Endodermal cell (in vitro differentiated cells): ENCODE data around the gene ZNF280D. TPM values are rescaled to one million over a fixed set of nuclear protein-coding genes. Genes with fewer than 3 reads are reported as not detected.
"Not testable (repeated sequence)": the region's sequence is repeated elsewhere in the genome, so short reads cannot be mapped to it uniquely, and the experiment has no call there.

Source experiments
- DNase-seq: peaks from one replicate; pipeline ENCODE4 v3.0.0-alpha.2; 2017
- H3K27ac ChIP-seq: 2 replicates; pipeline ENCODE4 v1.5.1; 2013; ENCODE audit warnings: mild to moderate bottlenecking, low read depth, low read length, moderate library complexity
- H3K27me3 ChIP-seq: 2 replicates; pipeline ENCODE4 v1.6.1; 2013; ENCODE audit warnings: mild to moderate bottlenecking, low read length, moderate library complexity; ENCODE audit not compliant: insufficient read depth, control insufficient read depth, poor library complexity, severe bottlenecking
- H3K36me3 ChIP-seq: 2 replicates; pipeline ENCODE4 v1.7.0; 2013; ENCODE audit warnings: mild to moderate bottlenecking, low read length, moderate library complexity; ENCODE audit not compliant: control insufficient read depth, insufficient read depth
- H3K4me1 ChIP-seq: one replicate; pipeline ENCODE4 v1.7.0; 2013; ENCODE audit warnings: low read length; ENCODE audit not compliant: control insufficient read depth, insufficient read depth
- H3K4me3 ChIP-seq: 2 replicates; pipeline ENCODE4 v1.5.1; 2013; ENCODE audit warnings: mild to moderate bottlenecking, low read length, moderate library complexity
- H3K9ac ChIP-seq: 2 replicates; pipeline ENCODE4 v1.6.1; 2013; ENCODE audit warnings: mild to moderate bottlenecking, low read length, moderate library complexity; ENCODE audit not compliant: poor library complexity, severe bottlenecking; ENCODE audit errors: extremely low read depth
- H3K9me3 ChIP-seq: 2 replicates; pipeline ENCODE4 v1.6.1; 2013; ENCODE audit warnings: mild to moderate bottlenecking, low read length, moderate library complexity; ENCODE audit not compliant: control insufficient read depth
- H3K27ac Mint-ChIP-seq: 2 replicates; pipeline ENCODE4 v1.8.0; 2020; ENCODE audit warnings: mixed read lengths
- H3K27me3 Mint-ChIP-seq: 2 replicates; pipeline ENCODE4 v1.8.0; 2021; ENCODE audit warnings: mild to moderate bottlenecking, mixed read lengths; ENCODE audit not compliant: insufficient read depth
- H3K36me3 Mint-ChIP-seq: 2 replicates; pipeline ENCODE4 v1.8.0; 2020; ENCODE audit warnings: low read depth, mixed read lengths
- H3K4me1 Mint-ChIP-seq: 2 replicates; pipeline ENCODE4 v1.8.0; 2020; ENCODE audit warnings: mixed read lengths
- H3K4me3 Mint-ChIP-seq: 2 replicates; pipeline ENCODE4 v1.8.0; 2020; ENCODE audit warnings: mild to moderate bottlenecking, moderate library complexity, mixed read lengths
- H3K9me3 Mint-ChIP-seq: 2 replicates; pipeline ENCODE4 v1.8.0; 2020; ENCODE audit warnings: mild to moderate bottlenecking, mixed read lengths
- WGBS, 2 experiments: methylation state at CpG; one replicate each; pipeline versions ENCODE4 v1.1.5 to v1.1.7; 2013; ENCODE audit warnings: missing lambda C conversion rate in 2 of 2, mixed read lengths in 1 of 2; ENCODE audit not compliant: insufficient coverage in 1 of 2, insufficient read length in 1 of 2; 5-methylcytosine and 5-hydroxymethylcytosine counted together
- total RNA-seq, 2 donors: library from RNA; stranded (reverse); fragmentation: NEBNext Ultra II Directional in 1 of 2; extraction: Animal tissue kit (Norgen Biotek cat#: 25700) in 1 of 2; gene quantifications; 2 replicates in 1 of 2; 3 replicates in 1 of 2; pipeline ENCODE4 v1.2.1, GENCODE V29; 2021
- TF ChIP-seq, protein P1 (sequence below): fragments of 200-600 bp; sonication (generic); conservative IDR thresholded peaks from 2 replicates; pipeline ENCODE4 v1.5.0; 2021; ENCODE audit warnings: antibody characterized with exemption, mild to moderate bottlenecking

ZNF280D gene
- total RNA-seq, 2 donors from 2014 or later: 22.0 to 35.1 TPM

DNA sequence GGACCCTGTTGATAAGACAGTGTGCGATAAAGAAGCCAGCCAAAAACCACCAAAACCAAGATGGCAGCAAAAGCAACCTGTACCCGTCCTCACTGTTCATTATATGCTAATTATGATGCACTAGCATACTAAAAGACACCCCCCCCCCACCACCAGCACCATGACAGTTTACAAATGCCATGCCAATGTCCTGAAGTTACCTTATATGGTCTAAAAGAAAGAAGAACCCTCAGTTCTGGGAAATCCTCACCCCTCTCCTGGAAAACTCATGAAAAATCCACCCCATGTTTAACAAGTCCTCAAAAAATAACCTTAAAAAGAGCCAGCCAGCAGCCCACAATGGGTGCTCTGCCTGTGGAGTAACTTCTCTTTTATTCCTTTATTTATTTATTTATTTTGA, 48.4 kb upstream of the ZNF280D start:
- Mint-ChIP-seq H3K27ac (no peak overlapping the region), H3K36me3 (no peaks in the 10 kb centered on the region), H3K4me1 (no peaks in the 10 kb centered on the region), H3K4me3 (no peak overlapping the region), H3K9me3 (peaks cover 21% of the 10 kb centered on the region), H3K27me3 (no peaks in the 10 kb centered on the region)
- Histone ChIP-seq H3K4me3 (no peak overlapping the region), H3K9me3 (no peaks in the 10 kb centered on the region), H3K27ac (no peak overlapping the region), H3K36me3 (no peaks in the 10 kb centered on the region), H3K9ac (no peak overlapping the region), H3K4me1 (no peaks in the 10 kb centered on the region), H3K27me3 (no peaks in the 10 kb centered on the region)
- DNase-seq: no peak
- TF ChIP-seq, protein P1, sequence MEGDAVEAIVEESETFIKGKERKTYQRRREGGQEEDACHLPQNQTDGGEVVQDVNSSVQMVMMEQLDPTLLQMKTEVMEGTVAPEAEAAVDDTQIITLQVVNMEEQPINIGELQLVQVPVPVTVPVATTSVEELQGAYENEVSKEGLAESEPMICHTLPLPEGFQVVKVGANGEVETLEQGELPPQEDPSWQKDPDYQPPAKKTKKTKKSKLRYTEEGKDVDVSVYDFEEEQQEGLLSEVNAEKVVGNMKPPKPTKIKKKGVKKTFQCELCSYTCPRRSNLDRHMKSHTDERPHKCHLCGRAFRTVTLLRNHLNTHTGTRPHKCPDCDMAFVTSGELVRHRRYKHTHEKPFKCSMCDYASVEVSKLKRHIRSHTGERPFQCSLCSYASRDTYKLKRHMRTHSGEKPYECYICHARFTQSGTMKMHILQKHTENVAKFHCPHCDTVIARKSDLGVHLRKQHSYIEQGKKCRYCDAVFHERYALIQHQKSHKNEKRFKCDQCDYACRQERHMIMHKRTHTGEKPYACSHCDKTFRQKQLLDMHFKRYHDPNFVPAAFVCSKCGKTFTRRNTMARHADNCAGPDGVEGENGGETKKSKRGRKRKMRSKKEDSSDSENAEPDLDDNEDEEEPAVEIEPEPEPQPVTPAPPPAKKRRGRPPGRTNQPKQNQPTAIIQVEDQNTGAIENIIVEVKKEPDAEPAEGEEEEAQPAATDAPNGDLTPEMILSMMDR: no peak
- 80 to 96% methylated on average over 1 to 2 of the region's 2 CpGs for WGBS, 2 experiments

DNA sequence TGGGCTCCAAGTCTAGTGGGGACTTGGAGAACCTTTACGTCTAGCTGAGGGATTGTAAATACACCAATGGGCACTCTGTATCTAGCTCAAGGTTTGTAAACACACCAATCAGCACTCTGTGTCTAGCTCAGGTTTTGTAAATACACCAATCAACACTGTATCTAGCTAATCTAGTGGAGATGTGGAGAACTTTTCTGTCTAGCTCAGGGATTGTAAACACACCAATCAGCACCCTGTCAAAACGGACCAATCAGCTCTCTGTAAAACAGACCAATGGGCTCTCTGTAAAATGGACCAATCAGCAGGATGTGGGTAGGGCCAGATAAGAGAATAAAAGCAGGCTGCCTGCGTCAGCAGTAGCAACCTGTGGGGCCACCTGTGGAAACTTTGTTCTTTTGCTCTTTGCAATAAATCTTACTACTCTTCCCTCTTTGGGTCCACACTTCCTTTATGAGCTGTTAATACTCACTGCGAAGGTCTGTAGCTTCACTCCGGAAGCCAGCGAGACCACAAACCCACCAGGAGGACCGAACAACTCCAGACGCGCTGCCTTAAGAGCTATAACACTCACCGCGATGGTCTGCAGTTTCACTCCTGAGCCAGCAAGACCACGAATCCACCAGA, 46.9 kb upstream of the ZNF280D start:
- not testable (repeated sequence) for H3K9me3 ChIP-seq, H3K27ac ChIP-seq, H3K4me1 Mint-ChIP-seq, H3K27me3 Mint-ChIP-seq, H3K27ac Mint-ChIP-seq, H3K36me3 ChIP-seq, H3K9ac ChIP-seq, H3K36me3 Mint-ChIP-seq, H3K27me3 ChIP-seq, H3K4me1 ChIP-seq, DNase-seq, H3K4me3 Mint-ChIP-seq, H3K4me3 ChIP-seq
- 95 to 98% methylated on average over 5 to 12 of the region's 12 CpGs for WGBS, 2 experiments
- H3K9me3 Mint-ChIP-seq: peaks cover 21% of the 10 kb centered on the region

DNA sequence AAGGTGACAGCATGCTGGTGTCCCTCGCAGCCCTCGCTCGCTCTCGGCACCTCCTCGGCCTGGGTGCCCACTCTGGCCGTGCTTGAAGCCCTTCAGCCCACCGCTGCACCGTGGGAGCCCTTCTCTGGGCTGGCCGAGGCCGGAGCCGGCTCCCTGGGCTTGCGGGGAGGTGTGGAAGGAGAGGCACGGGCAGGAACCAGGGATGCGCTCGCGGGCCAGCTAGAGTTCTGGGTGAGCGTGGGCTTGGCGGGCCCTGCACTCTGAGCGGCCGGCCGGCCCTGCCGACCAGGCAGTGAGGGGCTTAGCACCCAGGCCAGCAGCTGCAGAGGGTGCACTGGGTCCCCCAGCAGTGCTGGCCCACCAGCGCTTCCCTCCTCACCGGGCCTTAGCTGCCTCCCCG, 46.1 kb upstream of the ZNF280D start:
- not testable (repeated sequence) for H3K4me3 ChIP-seq, H3K4me1 Mint-ChIP-seq, H3K4me1 ChIP-seq, H3K36me3 ChIP-seq, H3K36me3 Mint-ChIP-seq, H3K9me3 ChIP-seq, H3K4me3 Mint-ChIP-seq, H3K27me3 ChIP-seq, DNase-seq, H3K9ac ChIP-seq, H3K27me3 Mint-ChIP-seq, H3K27ac ChIP-seq, H3K27ac Mint-ChIP-seq
- peaks cover 21% of the 10 kb centered on the region for H3K9me3 Mint-ChIP-seq
- 96% methylated on average over 10 to 25 of the region's 25 CpGs for WGBS, 2 experiments

DNA sequence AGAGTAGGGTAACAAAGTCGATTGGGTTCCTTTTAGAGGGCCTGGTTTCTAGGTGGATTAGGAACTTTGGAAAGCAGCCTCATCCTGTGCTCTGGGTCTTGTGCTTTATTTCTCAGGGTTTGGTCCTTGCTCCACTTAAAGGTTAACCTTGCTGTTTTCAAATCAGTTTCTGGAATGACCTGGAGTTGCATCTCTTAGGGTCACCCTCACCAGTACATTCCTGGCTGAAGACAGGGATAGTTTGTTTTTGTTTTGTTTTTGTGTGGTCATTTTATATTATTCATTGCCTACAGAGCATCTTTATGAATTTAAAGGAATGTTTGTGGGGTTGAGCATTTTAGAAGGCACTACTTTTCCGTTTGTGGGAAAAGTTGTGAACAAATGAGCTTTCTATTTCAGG, 45.5 kb upstream of the ZNF280D start:
- Histone ChIP-seq H3K36me3 (no peaks in the 10 kb centered on the region), H3K27me3 (no peaks in the 10 kb centered on the region), H3K27ac (no peak overlapping the region), H3K9me3 (no peaks in the 10 kb centered on the region), H3K4me3 (no peak overlapping the region), H3K9ac (no peak overlapping the region), H3K4me1 (no peaks in the 10 kb centered on the region)
- peaks cover 4% of the 10 kb centered on the region for H3K27me3 Mint-ChIP-seq
- no peaks in the 10 kb centered on the region for H3K36me3 Mint-ChIP-seq
- DNase-seq: no peak
- no peak overlapping the region for H3K27ac Mint-ChIP-seq
- no peak overlapping the region for H3K4me3 Mint-ChIP-seq
- H3K4me1 Mint-ChIP-seq: no peaks in the 10 kb centered on the region
- H3K9me3 Mint-ChIP-seq: peaks cover 21% of the 10 kb centered on the region
- WGBS, 2 experiments: 85% methylated on average over 2 of the region's 2 CpGs; no CpG with 5 or more reads in 1 of the 2 experiments
- TF ChIP-seq, protein P1: no peak
